GM19463 (cell line): Measurements from ENCODE around the gene SPATA17.
A peak's percentile ranks its signal among the peaks of the same experiment; 100 is the strongest.
"Not testable (repeated sequence)": the region's sequence is repeated elsewhere in the genome, so short reads cannot be mapped to it uniquely, and the experiment has no call there.

Experiments
- ATAC-seq: cut with Tn5 transposase; IDR thresholded peaks from one replicate; pipeline ENCODE4 v1.9.1; 2021; ENCODE audit warnings: mild to moderate bottlenecking, moderate library complexity; ENCODE audit not compliant: unreplicated experiment

The SPATA17 gene

DNA sequence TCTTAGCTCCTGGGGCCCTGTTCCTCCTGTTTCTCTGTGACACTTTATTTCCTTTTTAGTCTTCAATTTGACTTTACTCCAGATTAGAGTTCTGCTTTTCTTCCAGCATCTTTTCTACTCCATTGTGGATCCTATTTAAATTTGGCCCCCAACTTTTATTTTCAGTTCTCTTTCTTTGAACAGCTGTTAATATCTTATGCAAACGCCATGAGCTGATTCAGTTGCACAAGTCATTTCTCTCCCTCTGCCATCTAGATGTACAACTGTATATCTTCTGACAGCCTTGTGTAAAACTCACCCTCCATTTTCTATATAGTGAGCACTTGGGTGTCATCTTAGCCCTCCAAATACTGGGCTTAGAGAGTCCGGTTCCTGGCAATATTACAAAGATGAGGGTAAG lies 42.2 kb downstream of the SPATA17 start:
- ATAC-seq: peak; percentile 65

GRCh38 chr1:217674028-217674729 lies 43.0 kb downstream of the SPATA17 start:
- no peak for ATAC-seq

DNA sequence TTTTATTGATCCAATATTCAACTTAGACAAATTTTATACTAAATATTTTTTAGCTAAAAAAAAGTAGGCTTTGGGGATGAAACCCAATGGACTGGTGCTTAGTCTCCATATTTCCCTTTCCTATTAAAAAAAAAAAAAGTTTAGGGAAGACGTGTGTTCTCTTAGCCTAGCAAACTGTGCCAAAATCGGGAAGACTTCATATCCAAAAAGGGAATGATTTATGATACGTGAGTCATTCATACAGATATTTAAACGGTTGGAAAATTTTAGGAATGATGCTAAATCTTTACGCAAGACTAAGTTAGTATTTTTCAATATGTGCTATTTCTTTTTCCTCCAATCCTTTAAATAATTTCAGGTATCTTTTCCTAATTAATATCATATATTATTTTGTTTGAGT lies 50.7 kb downstream of the SPATA17 start:
- no peak for ATAC-seq

DNA sequence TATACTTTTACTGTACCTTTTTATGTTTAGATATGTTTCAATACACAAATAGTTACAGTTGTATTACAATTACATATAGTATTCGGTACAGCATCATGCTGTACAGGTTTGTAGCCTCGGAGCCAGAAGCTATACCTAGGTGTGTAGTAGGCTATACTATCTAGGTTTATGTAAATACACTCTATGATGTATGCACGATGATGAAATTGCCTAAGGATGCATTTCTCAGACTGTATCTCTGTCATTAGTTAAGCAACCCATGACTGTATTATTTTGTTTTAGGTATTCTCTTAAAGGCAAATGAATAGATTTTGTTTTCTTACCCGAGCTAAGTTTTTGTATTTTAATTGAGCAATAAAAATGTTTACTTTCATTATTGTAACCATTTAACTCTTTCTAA lies 56.4 kb downstream of the SPATA17 start:
- ATAC-seq: no peak

GRCh38 chr1:217696140-217696539 lies 65.0 kb downstream of the SPATA17 start:
- ATAC-seq: not testable (repeated sequence)

GRCh38 chr1:217703326-217703725 lies 72.2 kb downstream of the SPATA17 start:
- ATAC-seq: no peak

- ATAC-seq: no peak
Observed at GRCh38 chr1:217712925-217713597, 81.9 kb downstream of the SPATA17 start.

DNA sequence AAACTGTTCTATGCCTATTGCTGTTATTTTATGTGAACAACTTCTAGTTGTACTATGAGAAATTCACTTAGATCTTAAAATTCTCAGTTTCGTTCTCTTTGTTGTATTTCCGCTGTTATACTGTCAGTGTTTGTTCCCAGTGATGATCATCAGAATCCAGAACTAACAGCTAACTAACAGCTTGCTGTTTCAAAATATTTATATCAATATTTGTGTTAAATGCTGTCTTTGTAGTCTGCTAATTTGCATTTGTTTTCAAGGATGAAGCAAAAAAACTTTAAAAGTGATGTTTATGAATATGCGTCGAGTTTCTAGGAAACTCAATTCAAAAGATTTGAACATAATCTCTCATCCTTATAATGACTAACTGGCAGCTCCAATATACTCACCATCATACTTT lies 84.5 kb downstream of the SPATA17 start:
- ATAC-seq: no peak

GRCh38 chr1:217717959-217718358 lies 86.8 kb downstream of the SPATA17 start:
- no peak for ATAC-seq

GRCh38 chr1:217718873-217719272 lies 87.7 kb downstream of the SPATA17 start:
- ATAC-seq: no peak

DNA sequence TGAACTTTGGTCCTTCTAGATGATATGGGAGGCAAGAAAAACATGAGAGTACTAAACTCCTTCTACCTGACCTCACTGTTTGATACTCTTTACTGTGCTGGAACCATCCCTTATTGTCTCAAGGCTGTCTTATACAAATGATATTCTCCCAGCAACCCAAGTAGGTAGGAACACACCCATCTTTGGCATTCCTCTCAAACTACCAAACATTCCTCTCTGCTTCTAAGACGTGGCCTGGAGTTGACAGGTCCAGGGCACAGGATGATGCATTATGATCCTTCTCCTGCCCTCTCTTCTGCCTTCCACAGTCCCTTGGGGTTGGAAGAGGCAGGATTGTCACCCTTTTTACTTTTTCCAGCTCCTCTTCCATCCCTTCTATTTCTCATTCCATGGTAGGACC lies 90.5 kb downstream of the SPATA17 start:
- no peak for ATAC-seq

GRCh38 chr1:217734973-217735372 lies 103.8 kb downstream of the SPATA17 start:
- ATAC-seq: no peak

- ATAC-seq: no peak
Observed at GRCh38 chr1:217747156-217747769, 116.1 kb downstream of the SPATA17 start.

DNA sequence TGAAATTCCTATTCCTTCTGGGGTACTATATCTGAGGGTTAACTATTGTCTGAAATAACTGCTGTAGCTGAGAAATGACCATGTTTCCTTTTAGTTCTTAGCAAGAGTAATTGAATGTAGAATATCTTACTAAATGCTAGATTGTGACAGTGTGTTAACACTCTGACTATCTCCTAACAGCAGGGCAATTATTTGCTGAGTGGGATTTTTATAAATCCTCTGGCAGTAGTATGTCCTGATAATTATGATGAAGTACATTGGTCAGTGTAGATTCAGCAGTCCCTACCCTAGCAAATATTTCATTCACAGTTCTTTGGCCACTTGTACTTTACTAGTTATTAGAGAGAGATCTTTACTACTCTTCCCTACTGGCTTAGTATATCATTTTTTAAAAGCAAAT lies 138.6 kb downstream of the SPATA17 start:
- no peak for ATAC-seq

GRCh38 chr1:217770918-217771317 lies 139.8 kb downstream of the SPATA17 start:
- ATAC-seq: no peak

GRCh38 chr1:217776693-217777092 lies 145.5 kb downstream of the SPATA17 start:
- ATAC-seq: no peak

- ATAC-seq: no peak
Observed at GRCh38 chr1:217781056-217781455, 149.9 kb downstream of the SPATA17 start.

- ATAC-seq: no peak
Observed at GRCh38 chr1:217791091-217791490, 159.9 kb downstream of the SPATA17 start.

GRCh38 chr1:217805792-217806191 lies 174.6 kb downstream of the SPATA17 start:
- no peak for ATAC-seq

GRCh38 chr1:217812175-217812574 lies 181.0 kb downstream of the SPATA17 start:
- ATAC-seq: no peak

GRCh38 chr1:217813031-217813430 lies 181.9 kb downstream of the SPATA17 start:
- no peak for ATAC-seq

DNA sequence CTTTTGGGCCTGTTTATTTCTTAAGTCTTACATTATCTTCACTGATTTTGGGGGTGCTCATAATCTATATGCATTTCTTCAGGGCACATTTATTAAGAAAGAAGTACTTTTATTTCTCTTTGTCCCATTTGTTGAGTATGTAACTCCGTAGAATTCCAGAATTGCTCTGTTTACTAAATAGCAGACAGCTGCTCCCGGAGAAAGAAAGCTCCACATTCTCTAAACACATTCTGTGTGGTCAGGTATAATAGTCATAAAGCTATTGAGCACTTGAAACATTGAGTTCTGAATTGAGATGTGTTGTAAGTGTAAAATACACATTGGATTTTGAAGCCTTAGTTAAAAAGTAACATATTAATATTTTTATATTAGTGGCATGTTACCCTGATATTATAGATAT lies 206.5 kb downstream of the SPATA17 start:
- ATAC-seq: no peak
